Fibroblast of the aortic adventitia (primary cell): ENCODE data around the gene ZNF398. TPM values are rescaled to one million over a fixed set of nuclear protein-coding genes. Genes with fewer than 3 reads are reported as not detected.

Source experiments
- DNase-seq: peaks from one replicate; pipeline ENCODE4 v3.0.0-alpha.2; 2010; ENCODE audit warnings: low read depth
- H3K4me3 ChIP-seq: 2 replicates; pipeline ENCODE4 v1.5.1; 2011; ENCODE audit warnings: low read depth, mild to moderate bottlenecking, control low read depth, low read length, moderate library complexity
- total RNA-seq: library from RNA; depleted of rRNA; stranded (reverse); fragments of >200 nt; gene quantifications from 2 replicates; pipeline ENCODE4 v1.2.3, GENCODE V29; 2012; ENCODE audit warnings: low replicate concordance
- TF ChIP-seq, protein P1 (sequence below): IDR thresholded peaks from 2 replicates; pipeline ENCODE4 v1.5.1; 2011; ENCODE audit warnings: mild to moderate bottlenecking, low read length, control low read depth, inconsistent platforms; ENCODE audit not compliant: insufficient read depth

Gene ZNF398
- total RNA-seq, 1 donor, result 15.2 TPM

DNA sequence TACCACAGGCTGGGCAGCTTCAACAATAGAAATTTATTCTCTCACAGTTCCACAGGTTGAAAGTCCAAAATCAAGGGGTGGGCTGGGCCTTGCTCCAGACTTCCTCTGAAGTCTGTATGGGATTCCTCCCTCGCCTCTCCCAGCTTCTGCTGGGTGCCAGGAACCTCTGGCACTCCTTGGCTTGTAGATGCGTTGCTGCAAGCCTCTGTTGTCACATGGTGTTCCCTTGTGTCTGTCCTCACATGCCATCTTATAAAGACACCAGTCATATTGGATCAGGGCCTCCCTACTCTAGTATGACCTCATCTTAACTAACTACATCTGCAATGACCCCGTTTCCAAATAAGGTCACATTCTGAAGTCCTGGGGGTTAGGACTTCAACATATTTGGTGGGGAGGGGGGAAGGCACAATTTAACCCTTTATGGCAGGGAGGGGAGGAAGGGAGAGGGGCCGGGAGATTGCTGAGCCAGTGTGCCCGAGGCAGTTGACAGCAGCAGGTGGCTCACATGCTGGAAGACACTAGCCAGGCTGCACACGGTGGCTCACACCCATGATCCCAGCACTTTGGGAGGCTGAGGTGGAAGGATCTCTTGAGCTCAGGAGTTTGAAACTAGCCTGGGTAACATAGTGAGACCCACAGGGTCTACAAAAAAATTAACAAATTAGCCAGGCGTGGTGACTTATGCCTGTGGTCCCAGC is 66.9 kb downstream of the ZNF398 start:
- no peak for DNase-seq
- H3K4me3 ChIP-seq, result no peak overlapping the region
- TF ChIP-seq, protein P1, sequence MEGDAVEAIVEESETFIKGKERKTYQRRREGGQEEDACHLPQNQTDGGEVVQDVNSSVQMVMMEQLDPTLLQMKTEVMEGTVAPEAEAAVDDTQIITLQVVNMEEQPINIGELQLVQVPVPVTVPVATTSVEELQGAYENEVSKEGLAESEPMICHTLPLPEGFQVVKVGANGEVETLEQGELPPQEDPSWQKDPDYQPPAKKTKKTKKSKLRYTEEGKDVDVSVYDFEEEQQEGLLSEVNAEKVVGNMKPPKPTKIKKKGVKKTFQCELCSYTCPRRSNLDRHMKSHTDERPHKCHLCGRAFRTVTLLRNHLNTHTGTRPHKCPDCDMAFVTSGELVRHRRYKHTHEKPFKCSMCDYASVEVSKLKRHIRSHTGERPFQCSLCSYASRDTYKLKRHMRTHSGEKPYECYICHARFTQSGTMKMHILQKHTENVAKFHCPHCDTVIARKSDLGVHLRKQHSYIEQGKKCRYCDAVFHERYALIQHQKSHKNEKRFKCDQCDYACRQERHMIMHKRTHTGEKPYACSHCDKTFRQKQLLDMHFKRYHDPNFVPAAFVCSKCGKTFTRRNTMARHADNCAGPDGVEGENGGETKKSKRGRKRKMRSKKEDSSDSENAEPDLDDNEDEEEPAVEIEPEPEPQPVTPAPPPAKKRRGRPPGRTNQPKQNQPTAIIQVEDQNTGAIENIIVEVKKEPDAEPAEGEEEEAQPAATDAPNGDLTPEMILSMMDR, result no peak

DNA sequence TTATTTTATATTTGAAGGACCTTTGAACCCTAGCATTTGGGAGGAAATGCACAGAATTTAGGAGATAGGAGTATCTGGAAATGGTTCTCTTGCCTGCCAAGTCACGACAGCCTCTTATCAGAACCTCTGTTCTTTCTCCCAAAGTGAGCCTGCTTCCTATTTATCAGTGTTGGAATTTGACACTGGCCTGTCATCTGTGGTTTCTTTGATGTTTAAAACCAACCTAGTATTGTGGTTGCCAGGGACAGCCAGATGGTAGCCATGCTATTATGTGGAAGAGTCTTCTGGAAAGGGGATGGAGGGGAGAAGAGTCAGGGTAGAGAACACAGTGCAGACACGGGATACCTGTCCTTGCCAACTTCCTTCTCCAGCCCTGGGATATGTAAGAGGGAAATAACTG is 69.1 kb downstream of the ZNF398 start:
- TF ChIP-seq, protein P1, result no peak
- H3K4me3 ChIP-seq, result no peak overlapping the region
- no peak for DNase-seq

DNA sequence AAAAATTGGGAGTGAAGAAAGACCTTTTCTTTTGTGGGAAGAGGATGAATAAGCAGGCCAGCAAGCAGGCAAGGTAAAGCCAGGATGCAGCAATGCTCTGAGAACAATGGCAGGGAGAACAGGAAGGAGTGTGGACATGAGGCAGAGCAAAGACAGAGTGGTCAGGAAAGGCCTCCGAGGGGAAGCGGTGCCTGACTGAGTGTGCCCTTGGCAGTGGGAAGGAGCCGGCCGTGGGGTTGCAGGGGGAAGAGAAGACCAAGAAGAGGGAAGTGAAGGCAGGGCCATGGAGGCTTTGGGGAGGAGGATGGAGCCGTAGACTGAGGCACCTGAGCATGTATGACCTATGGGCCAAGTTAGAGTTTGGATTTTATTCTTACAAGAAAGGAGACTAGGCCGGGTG is 70.3 kb downstream of the ZNF398 start:
- TF ChIP-seq, protein P1, result no peak
- no peak overlapping the region for H3K4me3 ChIP-seq
- no peak for DNase-seq

DNA sequence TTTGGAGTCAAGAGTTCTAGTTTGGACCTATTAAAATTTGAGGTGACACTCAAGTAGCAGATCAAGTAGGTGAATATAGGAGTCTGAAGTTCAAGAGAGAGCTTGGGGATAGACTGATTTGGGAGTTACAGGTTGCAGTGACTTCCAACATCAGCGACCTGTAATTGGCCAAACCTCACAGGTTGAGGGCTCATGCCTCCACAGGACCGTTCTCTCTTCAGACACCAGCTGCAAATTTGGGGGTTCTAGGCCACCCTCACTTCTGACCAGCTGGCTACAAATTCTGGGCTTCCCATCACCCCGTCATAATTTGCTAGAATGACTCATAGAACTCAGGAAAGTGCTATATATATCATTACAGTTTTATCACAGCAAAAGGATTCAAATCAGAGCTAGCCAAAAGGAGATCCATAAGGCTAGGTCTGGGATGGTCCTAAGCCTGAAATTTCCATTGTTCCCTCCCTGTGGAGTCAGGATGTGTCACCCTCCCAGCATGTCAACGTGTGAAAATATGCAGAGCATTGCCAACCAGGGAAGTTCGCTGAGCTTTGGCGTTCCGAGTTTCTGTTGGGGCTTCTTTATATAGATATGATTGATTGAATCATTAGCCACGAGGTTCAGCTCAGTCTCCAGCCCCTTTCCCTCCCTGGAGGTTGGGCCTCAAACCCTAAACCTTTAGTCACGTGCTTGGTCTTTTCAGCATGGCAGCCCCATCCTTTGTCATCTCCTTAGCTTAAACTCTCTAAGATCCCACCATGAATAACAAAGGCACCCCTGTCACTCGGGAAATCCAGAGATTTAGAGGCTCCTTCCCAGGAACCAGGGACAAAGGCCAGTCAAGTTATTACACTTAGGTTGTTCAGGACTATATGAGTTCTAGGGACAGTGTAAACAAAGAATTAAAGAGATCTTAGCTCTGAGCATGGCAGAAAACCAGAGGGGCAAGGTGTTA is 71.5 kb downstream of the ZNF398 start:
- no peak overlapping the region for H3K4me3 ChIP-seq
- TF ChIP-seq, protein P1, result no peak
- peak; percentile 65 for DNase-seq

DNA sequence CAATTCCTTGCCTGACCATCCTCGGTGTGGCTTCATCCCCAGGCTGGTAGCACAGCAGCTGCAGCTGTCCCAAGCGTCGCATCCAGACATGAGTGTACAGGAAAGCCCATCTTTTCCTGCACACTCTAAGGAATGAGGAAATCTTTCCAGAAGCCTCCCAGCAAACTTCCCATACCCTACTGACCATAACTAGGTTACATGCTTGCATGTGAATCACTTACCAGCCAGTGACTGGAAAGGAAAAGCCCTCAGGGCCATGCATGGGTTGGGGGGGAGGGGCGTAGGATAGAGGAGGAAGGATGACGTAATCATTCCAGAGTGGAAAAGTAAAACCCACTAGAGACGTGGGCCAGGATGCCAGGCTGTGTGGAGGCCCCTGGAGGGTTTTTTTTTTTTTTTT is 73.3 kb downstream of the ZNF398 start:
- TF ChIP-seq, protein P1, result no peak
- no peak overlapping the region for H3K4me3 ChIP-seq
- peak; percentile 41 for DNase-seq

DNA sequence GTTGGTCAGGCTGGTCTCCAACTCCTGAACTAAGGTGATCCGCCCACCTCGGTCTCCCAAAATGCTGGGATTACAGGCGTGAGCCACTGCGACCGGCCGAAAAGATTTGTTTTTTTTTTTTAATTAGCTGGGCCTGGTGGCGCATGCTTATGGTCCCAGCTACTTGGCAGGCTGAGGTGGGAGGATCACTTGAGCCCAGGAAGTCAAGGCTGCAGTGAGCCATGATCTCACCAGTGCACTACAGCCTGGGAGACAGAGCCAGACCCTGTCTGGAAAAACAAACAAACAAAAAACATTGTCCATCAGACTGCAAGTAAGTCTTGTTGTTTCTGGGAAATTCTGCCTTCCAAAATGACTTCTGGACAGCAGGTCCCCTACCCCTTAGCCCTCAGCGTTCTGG is 75.9 kb downstream of the ZNF398 start:
- no peak for DNase-seq
- TF ChIP-seq, protein P1, result no peak
- no peak overlapping the region for H3K4me3 ChIP-seq
